Neural cell (in vitro differentiated cells): Measurements from ENCODE around the gene TBPL1. TPM values are rescaled to one million over a fixed set of nuclear protein-coding genes. Genes with fewer than 3 reads are reported as not detected.

Experiments
- H2AFZ ChIP-seq: fragments of 200-600, 300-800 bp; sonication (generic), shearing (Covaris generic); 2 replicates; pipeline ENCODE4 v1.6.0; 2014; ENCODE audit warnings: low read depth, mild to moderate bottlenecking, antibody characterized with exemption, low read length, moderate library complexity
- H3F3A ChIP-seq: fragments of 200-600 bp; shearing (Covaris generic); 2 replicates; pipeline ENCODE4 v1.6.1; 2016; ENCODE audit warnings: mild to moderate bottlenecking, moderate library complexity, mixed read lengths, antibody characterized with exemption, low read length; ENCODE audit not compliant: insufficient read depth, poor library complexity, severe bottlenecking
- H3K27ac ChIP-seq: fragments of 200-600, 300-800 bp; sonication (generic), shearing (Covaris generic); 2 replicates; pipeline ENCODE4 v1.5.1; 2014; ENCODE audit warnings: mild to moderate bottlenecking, low read length, moderate library complexity
- H3K27me3 ChIP-seq: fragments of 300-800, 200-600 bp; sonication (generic), shearing (Covaris generic); 2 replicates; pipeline ENCODE4 v1.6.0; 2014; ENCODE audit warnings: mild to moderate bottlenecking, low read depth, low read length, moderate library complexity; ENCODE audit not compliant: insufficient read depth
- H3K36me3 ChIP-seq: fragments of 300-800, 200-600 bp; sonication (generic), shearing (Covaris generic); 2 replicates; pipeline ENCODE4 v1.5.1; 2014; ENCODE audit warnings: mild to moderate bottlenecking, antibody characterized with exemption, low read length, moderate library complexity; ENCODE audit not compliant: insufficient read depth
- H3K4me2 ChIP-seq: fragments of 300-800, 200-600 bp; sonication (generic), shearing (Covaris generic); 2 replicates; pipeline ENCODE4 v1.6.0; 2014; ENCODE audit warnings: mild to moderate bottlenecking, low read length
- H3K4me3 ChIP-seq: fragments of 300-800, 200-600 bp; sonication (generic), shearing (Covaris generic); 2 replicates; pipeline ENCODE4 v1.5.1; 2014; ENCODE audit warnings: mild to moderate bottlenecking, low read length, moderate library complexity
- H3K79me2 ChIP-seq: fragments of 200-600 bp; shearing (Covaris generic); replicated peaks from 2 replicates; pipeline ENCODE4 v1.6.0; 2014; ENCODE audit warnings: mild to moderate bottlenecking, low read length, moderate library complexity; ENCODE audit not compliant: insufficient read depth
- H3K9ac ChIP-seq: fragments of 300-800, 200-600 bp; sonication (generic), shearing (Covaris generic); 2 replicates; pipeline ENCODE4 v1.6.1; 2016; ENCODE audit warnings: mild to moderate bottlenecking, low read length, mixed read lengths
- H3K9me2 ChIP-seq: fragments of 200-600 bp; shearing (Covaris generic); 2 replicates; pipeline ENCODE4 v1.6.1; 2016; ENCODE audit warnings: mild to moderate bottlenecking, low read length, mixed read lengths; ENCODE audit not compliant: insufficient read depth
- H3K9me3 ChIP-seq: fragments of 200-600, 300-800 bp; sonication (generic), shearing (Covaris generic); 2 replicates; pipeline ENCODE4 v1.6.1; 2016; ENCODE audit warnings: mild to moderate bottlenecking, mixed run types, low read length, moderate library complexity, mixed read lengths
- H4K20me1 ChIP-seq: fragments of 200-600 bp; shearing (Covaris generic); 2 replicates; pipeline ENCODE4 v1.6.1; 2016; ENCODE audit warnings: mild to moderate bottlenecking, mixed run types; ENCODE audit not compliant: insufficient read depth
- CTCF ChIP-seq: fragments of 450-650 bp; IDR thresholded peaks from 2 replicates; pipeline ENCODE4 v1.5.1; 2014; ENCODE audit warnings: antibody characterized with exemption, mild to moderate bottlenecking, moderate library complexity; ENCODE audit not compliant: poor library complexity, severe bottlenecking
- EP300 ChIP-seq: fragments of 450-650 bp; conservative IDR thresholded peaks from 2 replicates; pipeline ENCODE4 v1.6.1; 2014; ENCODE audit warnings: antibody characterized with exemption, mild to moderate bottlenecking, moderate library complexity; ENCODE audit not compliant: poor library complexity, severe bottlenecking
- EZH2 ChIP-seq: fragments of 200-600, 300-800 bp; shearing (Covaris generic), sonication (generic); IDR thresholded peaks from 2 replicates; pipeline ENCODE4 v1.6.1; 2014; ENCODE audit warnings: antibody characterized with exemption, low read length, borderline replicate concordance, mild to moderate bottlenecking; ENCODE audit not compliant: insufficient read depth, poor library complexity, severe bottlenecking
- MXI1 ChIP-seq: fragments of 450-650 bp; conservative IDR thresholded peaks from 2 replicates; pipeline ENCODE4 v1.6.1; 2014; ENCODE audit warnings: antibody characterized with exemption, mild to moderate bottlenecking; ENCODE audit not compliant: poor library complexity, severe bottlenecking
- POLR2AphosphoS5 ChIP-seq: IDR thresholded peaks from 2 replicates; pipeline ENCODE4 v1.6.1; 2012
- RAD21 ChIP-seq: fragments of 450-650 bp; conservative IDR thresholded peaks from 2 replicates; pipeline ENCODE4 v1.6.1; 2014; ENCODE audit warnings: antibody characterized with exemption, mild to moderate bottlenecking, moderate library complexity
- SMC3 ChIP-seq: fragments of 450-650 bp; conservative IDR thresholded peaks from 2 replicates; pipeline ENCODE4 v1.6.1; 2014; ENCODE audit warnings: antibody characterized with exemption, mild to moderate bottlenecking, moderate library complexity; ENCODE audit not compliant: poor library complexity
- TAF1 ChIP-seq: IDR thresholded peaks from 2 replicates; pipeline ENCODE4 v1.6.1; 2012; ENCODE audit warnings: low read depth
- polyA plus RNA-seq: library from polyadenylated mRNA; depleted of rRNA; stranded (reverse); fragments of >200 nt; gene quantifications from 2 replicates; pipeline ENCODE4 v1.2.3, GENCODE V29; 2014
- TF ChIP-seq, protein P1 (sequence below): IDR thresholded peaks from 2 replicates; pipeline ENCODE4 v1.6.1; 2012; ENCODE audit warnings: borderline replicate concordance

TBPL1 gene
- polyA plus RNA-seq, 1 donor from 2014 or later = 110 TPM

GRCh38 chr6:134003542-134003951 lies 50.5 kb downstream of the TBPL1 start:
- no peak overlapping the region for H3K4me3 ChIP-seq
- no peaks in the 10 kb centered on the region for H3K9me3 ChIP-seq
- no peaks in the 10 kb centered on the region for H3F3A ChIP-seq
- H3K27me3 ChIP-seq = no peaks in the 10 kb centered on the region
- H3K9ac ChIP-seq = no peak overlapping the region
- TF ChIP-seq EZH2 = no peak
- TF ChIP-seq MXI1 = no peak
- TF ChIP-seq EP300 = no peak
- TF ChIP-seq TAF1 = no peak
- TF ChIP-seq, protein P1, sequence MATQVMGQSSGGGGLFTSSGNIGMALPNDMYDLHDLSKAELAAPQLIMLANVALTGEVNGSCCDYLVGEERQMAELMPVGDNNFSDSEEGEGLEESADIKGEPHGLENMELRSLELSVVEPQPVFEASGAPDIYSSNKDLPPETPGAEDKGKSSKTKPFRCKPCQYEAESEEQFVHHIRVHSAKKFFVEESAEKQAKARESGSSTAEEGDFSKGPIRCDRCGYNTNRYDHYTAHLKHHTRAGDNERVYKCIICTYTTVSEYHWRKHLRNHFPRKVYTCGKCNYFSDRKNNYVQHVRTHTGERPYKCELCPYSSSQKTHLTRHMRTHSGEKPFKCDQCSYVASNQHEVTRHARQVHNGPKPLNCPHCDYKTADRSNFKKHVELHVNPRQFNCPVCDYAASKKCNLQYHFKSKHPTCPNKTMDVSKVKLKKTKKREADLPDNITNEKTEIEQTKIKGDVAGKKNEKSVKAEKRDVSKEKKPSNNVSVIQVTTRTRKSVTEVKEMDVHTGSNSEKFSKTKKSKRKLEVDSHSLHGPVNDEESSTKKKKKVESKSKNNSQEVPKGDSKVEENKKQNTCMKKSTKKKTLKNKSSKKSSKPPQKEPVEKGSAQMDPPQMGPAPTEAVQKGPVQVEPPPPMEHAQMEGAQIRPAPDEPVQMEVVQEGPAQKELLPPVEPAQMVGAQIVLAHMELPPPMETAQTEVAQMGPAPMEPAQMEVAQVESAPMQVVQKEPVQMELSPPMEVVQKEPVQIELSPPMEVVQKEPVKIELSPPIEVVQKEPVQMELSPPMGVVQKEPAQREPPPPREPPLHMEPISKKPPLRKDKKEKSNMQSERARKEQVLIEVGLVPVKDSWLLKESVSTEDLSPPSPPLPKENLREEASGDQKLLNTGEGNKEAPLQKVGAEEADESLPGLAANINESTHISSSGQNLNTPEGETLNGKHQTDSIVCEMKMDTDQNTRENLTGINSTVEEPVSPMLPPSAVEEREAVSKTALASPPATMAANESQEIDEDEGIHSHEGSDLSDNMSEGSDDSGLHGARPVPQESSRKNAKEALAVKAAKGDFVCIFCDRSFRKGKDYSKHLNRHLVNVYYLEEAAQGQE = no peak
- no peak for TF ChIP-seq RAD21
- no peak for TF ChIP-seq POLR2AphosphoS5
- TF ChIP-seq CTCF = no peak
- no peak for TF ChIP-seq SMC3
- H3K36me3 ChIP-seq = no peaks in the 10 kb centered on the region
- H3K27ac ChIP-seq = no peak overlapping the region
- H3K9me2 ChIP-seq = no peaks in the 10 kb centered on the region
- H3K4me2 ChIP-seq = no peak overlapping the region
- no peak overlapping the region for H2AFZ ChIP-seq
- H4K20me1 ChIP-seq = no peaks in the 10 kb centered on the region
- H3K79me2 ChIP-seq = no peaks in the 10 kb centered on the region

GRCh38 chr6:134004714-134005113 lies 51.7 kb downstream of the TBPL1 start:
- Histone ChIP-seq H3K27me3 (no peaks in the 10 kb centered on the region), H3K4me2 (no peak overlapping the region), H3K9ac (no peak overlapping the region), H3K9me3 (no peaks in the 10 kb centered on the region), H3K36me3 (no peaks in the 10 kb centered on the region), H3F3A (no peaks in the 10 kb centered on the region), H3K9me2 (no peaks in the 10 kb centered on the region), H3K4me3 (no peak overlapping the region), H3K27ac (no peak overlapping the region), H2AFZ (no peak overlapping the region), H3K79me2 (no peaks in the 10 kb centered on the region), H4K20me1 (no peaks in the 10 kb centered on the region)
- TF ChIP-seq, protein P1 = no peak
- TF ChIP-seq POLR2AphosphoS5 (no peak), CTCF (no peak)
